ENCODE measurements around the gene CTNNA3.
"Not testable (repeated sequence)": the region's sequence is repeated elsewhere in the genome, so short reads cannot be mapped to it uniquely, and the experiment has no call there.

Gene CTNNA3

DNA sequence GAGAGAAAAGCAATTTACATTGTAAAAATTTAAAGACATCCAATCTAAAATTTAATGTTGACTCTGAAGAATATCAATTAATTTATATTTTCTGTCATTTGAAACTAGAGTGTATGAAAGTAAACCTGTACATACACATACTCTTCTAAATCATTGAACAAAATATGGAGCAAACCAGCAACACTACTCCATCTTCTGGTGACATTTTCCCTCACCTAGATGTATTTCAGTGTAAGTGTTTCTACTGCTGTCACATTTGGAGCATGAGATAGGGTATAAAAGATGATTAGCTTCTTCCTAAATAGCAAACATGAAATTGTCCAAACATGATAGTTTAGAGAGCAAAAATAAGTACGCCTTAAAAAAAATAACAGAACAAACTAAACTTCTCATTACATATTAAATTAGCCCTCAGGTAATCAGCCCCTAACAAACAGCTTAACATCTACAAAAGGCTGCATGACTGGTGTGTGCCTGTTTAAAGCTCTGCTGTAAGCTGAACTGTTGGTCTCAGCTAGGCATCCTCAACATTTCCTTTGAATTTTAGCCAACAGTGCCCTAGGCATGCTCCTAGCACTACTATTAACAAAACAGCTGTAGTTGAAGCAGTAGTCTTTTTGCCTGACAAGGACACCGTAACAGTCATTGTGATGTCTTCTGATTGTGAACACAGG lies 189.8 kb downstream of the CTNNA3 start:
- DNase-seq (ENCODE audit: low read depth), result no peak

DNA sequence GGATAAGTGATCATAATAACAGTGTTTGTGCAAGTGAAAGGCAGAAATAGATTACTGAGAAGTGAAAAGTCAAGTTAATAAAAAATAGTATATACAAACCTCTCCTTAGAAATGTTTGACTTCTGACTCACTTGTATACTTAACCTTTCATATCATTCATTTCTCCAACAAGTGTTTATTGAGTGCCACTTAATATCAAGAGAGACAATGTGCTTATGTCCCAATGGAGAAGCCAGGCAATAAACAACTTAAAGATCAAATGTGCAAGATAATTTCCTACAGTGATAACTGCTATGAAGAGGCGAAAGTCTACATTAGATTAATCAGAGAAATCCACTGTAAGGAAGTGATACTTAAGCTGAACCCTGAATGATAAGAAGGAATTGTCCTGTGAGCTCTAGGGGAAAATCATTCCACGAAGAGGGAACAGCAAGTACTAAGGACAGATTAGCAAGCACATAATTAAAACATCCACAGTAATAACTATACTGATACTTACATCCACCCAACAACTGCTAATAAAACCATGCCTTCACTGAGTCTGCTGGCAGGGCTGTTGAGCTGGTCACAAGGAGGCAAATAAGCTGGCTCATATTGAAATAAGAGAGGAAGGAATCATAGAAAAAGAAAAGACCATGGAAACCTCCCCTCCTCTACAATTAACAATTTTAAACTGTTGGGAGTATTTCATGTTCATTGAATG lies 203.5 kb downstream of the CTNNA3 start:
- DNase-seq (ENCODE audit: low read depth), result no peak

DNA sequence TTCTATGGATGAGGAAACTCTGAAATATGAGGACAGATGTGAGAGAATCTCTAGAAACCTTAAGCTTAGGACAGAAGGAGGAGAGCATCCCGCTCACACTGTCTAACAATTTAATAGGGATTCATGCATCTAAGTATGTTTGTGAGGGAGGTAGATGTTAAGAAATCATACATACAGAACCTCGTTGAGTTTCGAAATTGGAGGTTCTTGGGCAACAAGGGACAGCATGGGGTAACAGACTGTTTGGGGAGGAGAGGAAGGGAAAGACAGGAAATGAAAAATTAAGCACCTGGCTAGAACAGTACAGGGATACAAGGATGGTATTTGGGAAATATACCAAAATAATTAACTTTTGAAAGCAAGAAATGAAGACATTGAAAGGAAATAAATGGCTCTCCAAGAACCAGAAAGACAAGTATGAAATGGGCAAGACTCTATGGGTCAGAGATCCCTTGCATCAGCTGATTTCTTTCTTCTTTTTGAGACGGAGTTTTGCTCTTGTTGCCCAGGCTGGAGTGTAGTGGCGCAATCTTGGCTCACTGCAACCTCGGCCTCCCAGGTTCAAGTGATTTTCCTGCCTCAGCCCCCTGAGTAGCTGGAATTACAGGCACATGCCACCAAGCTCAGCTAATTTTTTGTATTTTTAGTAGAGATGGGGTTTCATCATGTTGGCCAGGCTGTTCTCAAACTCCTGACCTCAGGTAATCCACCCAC lies 207.9 kb downstream of the CTNNA3 start:
- DNase-seq (ENCODE audit: low read depth), result no peak

- DNase-seq (ENCODE audit: low read depth), result no peak
Observed at GRCh38 chr10:67487199-67487598, 208.8 kb downstream of the CTNNA3 start.

- DNase-seq (ENCODE audit: low read depth), result no peak
Observed at GRCh38 chr10:67477868-67478267, 218.1 kb downstream of the CTNNA3 start.

- no peak for DNase-seq (ENCODE audit: low read depth)
Observed at GRCh38 chr10:67476201-67476600, 219.8 kb downstream of the CTNNA3 start.

DNA sequence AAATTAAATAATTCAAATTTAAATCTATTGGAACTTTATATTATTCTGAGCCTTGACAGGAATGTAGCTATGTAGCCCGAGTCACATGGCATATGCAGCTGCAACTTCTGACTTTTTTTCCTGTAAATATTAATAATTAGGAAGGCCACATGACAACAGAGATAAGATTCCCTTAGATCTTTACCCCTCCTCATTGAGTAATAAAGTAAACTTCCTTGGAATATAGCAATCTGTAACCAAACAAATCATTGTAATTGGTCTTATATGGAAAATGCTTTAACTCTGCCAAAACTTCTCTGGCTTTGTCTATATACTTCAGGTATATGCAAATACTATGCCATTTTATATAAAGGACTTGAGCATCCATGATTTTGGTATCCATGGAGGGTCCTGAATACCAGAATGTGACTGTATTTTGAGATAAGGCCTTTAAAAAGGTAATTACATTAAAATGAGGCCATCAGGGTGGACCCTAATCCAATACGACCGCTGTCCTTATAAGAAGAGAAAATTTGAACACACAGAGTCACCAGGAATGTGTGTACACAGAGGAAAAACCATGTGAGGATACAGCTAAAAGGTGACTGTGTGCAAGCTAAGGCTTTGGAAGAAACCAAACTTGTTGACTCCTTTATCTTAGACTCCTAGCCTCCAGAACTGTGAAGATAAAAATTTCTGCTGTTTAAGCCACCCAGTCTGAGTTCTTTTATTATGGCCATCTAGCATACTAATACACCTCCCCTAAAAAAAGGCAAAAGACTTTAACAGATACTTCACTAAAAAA lies 222.0 kb downstream of the CTNNA3 start:
- no peak for DNase-seq (ENCODE audit: low read depth)

DNA sequence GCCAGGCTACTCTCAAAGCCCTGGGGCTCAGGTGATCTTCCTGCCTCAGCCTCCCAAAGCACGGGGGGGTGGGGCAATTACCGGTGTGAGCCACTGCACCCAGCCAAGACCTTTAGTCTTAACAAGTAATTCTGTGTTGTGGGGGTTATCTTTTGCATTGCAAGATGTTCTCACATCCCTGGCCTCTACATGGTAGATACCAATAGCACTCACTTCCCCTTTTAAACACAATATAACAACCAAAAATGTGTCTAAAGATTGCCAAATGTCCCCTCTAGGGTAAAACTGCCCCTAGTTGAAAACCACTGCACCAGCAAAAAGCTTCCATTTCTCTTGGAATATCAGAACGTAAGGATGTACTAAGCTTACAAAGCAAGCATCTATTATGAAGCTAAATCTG lies 225.0 kb downstream of the CTNNA3 start:
- no peak for DNase-seq (ENCODE audit: low read depth)

GRCh38 chr10:67464278-67464677 lies 231.7 kb downstream of the CTNNA3 start:
- DNase-seq (ENCODE audit: low read depth), result no peak

GRCh38 chr10:67452892-67453291 lies 243.1 kb downstream of the CTNNA3 start:
- DNase-seq (ENCODE audit: low read depth), result no peak

DNA sequence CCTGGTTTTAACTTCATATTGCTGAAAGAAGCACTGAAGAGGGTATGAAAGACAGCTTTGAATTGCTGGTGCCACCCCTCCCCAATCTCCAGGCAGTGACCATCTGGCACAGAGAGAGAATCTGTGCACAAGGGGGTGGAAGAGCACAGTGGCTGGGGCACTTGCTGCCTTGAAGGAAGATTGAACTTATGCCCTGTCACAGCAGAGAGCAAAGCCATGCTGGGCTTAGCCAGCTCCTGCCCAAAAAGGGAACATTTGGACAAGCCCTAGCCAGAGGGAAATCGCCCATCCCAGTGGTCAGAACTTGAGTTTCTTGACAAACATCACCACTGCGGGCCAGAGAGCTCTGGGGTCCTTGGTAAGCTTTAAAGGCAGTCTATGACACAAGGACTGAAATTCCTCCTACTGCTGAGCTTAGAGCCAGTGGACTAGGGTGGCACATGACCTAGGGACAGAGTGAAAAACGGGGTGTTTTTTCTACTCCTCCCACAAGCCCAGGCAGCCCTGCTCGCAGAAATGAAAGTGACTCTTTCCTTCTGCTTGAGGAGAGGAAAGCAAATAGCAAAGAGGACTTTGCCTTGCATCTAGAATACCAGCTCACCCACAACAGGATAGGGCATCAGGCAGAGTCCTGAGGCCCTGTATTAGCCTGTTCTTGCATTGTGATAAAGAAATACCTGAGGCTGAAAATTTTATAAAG lies 257.2 kb downstream of the CTNNA3 start:
- no peak for DNase-seq (ENCODE audit: low read depth)

DNA sequence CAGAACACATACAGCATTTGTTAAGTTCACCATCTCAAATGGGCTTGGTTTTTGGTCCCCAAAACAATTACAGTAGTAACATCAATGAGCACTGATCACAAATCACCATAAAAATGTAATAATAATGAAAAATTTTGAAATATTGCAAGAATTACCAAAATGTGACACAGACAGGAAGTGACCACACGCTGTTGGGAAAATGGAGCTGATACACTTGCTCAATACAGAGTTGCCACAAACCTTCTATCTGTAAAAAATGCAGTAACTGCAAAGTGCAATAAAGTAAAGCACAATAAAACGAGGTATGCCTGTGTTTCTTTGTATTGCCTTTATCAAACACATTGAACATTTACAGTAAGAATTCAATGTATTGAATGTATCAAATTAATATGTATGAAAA lies 262.7 kb downstream of the CTNNA3 start:
- no peak for DNase-seq (ENCODE audit: low read depth)

GRCh38 chr10:67402620-67403019 lies 293.4 kb downstream of the CTNNA3 start:
- DNase-seq (ENCODE audit: low read depth), result no peak

GRCh38 chr10:67401711-67402110 lies 294.3 kb downstream of the CTNNA3 start:
- DNase-seq (ENCODE audit: low read depth), result no peak

- DNase-seq (ENCODE audit: low read depth), result not testable (repeated sequence)
Observed at GRCh38 chr10:67386841-67387533, 309.0 kb downstream of the CTNNA3 start.

- no peak for DNase-seq (ENCODE audit: low read depth)
Observed at GRCh38 chr10:67386260-67386659, 309.7 kb downstream of the CTNNA3 start.

- no peak for DNase-seq (ENCODE audit: low read depth)
Observed at GRCh38 chr10:67385566-67385965, 310.4 kb downstream of the CTNNA3 start.

GRCh38 chr10:67385089-67385488 lies 310.9 kb downstream of the CTNNA3 start:
- no peak for DNase-seq (ENCODE audit: low read depth)

DNA sequence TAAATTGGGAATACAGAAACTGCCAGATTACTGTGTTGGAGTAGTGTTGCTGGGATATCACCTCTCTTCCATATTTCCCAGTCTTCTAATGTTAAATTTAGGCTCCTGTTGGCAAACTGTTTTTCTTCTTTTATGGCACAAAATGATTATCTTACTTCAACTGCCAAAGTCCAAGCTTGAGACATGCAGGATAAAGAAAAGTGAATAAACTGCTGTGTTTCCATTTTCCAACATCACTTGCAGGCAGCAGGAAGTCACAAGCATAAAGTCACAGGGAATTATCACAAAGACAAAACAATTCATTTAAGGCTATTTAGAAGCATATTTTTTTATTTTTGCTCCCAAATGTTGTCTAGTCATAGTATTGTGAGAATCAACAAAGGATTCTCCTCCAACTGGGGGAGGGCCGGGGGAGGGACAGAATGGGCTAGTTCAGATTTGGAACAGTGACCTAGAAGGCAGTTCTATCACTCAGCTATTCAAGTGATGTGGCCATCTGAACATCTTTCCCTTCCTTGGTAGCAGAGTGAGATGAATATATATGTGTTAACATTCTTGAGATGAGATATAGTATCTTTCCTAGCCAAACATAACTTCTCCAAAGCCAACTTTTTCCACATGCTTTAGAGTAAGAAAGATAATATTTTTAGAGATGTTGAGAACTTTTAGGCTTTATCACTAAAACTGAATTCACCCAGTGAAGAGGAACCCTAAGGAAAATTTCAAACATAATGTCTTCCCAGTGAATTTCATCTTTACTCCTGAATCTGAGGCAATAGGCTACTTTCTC lies 364.7 kb downstream of the CTNNA3 start:
- no peak for DNase-seq (ENCODE audit: low read depth)
